A673 (cell line): ENCODE data around the gene VAV3. TPM values are rescaled to one million over a fixed set of nuclear protein-coding genes. Genes with fewer than 3 reads are reported as not detected.
"Not testable (repeated sequence)": the region's sequence is repeated elsewhere in the genome, so short reads cannot be mapped to it uniquely, and the experiment has no call there.

Experiments
- BruUV-seq: library from RNA; stranded (reverse); fragments of 400-500 nt; replicated peaks from 2 replicates; lab custom pipeline; 2021; lab: Mats Ljungman, UMichigan
- CTCF ChIA-PET: fragments of 300-600 bp; sonication (Branson Sonifier 250); formaldehyde crosslinking; loops from one replicate; lab custom pipeline; 2022; ENCODE audit warnings: antibody characterized with exemption; lab: Charles Lee
- POLR2A ChIA-PET: fragments of 300-600 bp; sonication (Branson Sonifier 250); formaldehyde crosslinking; loops from one replicate; lab custom pipeline; 2022; ENCODE audit warnings: antibody characterized with exemption; ENCODE audit not compliant: low non-redundant PET; lab: Charles Lee
- DNase-seq: peaks from one replicate; pipeline ENCODE4 v3.0.0-alpha.2; 2015; ENCODE audit warnings: low spot score
- H3K27ac ChIP-seq: fragments of 200-600 bp; sonication (generic); 2 replicates; pipeline ENCODE4 v1.5.1; 2016; ENCODE audit warnings: mixed run types, low read depth, mild to moderate bottlenecking, mixed read lengths, antibody characterized with exemption, low read length; ENCODE audit not compliant: poor library complexity, severe bottlenecking
- H3K27me3 ChIP-seq: fragments of 200-600 bp; sonication (generic); replicated peaks from 2 replicates; pipeline ENCODE4 v1.6.1; 2017; ENCODE audit warnings: mixed run types, low read depth, mild to moderate bottlenecking, mixed read lengths, antibody characterized with exemption, low read length; ENCODE audit not compliant: insufficient read depth, poor library complexity
- H3K36me3 ChIP-seq: fragments of 200-600 bp; sonication (generic); 2 replicates; pipeline ENCODE4 v1.6.1; 2016; ENCODE audit warnings: mixed run types, mild to moderate bottlenecking, mixed read lengths, antibody characterized with exemption, low read length; ENCODE audit not compliant: insufficient read depth, poor library complexity, severe bottlenecking
- H3K4me1 ChIP-seq: fragments of 200-600 bp; sonication (generic); 2 replicates; pipeline ENCODE4 v1.6.1; 2017; ENCODE audit warnings: mixed run types, mild to moderate bottlenecking, mixed read lengths, antibody characterized with exemption, low read length; ENCODE audit not compliant: insufficient read depth, poor library complexity, severe bottlenecking
- H3K4me3 ChIP-seq: fragments of 200-600 bp; sonication (generic); 2 replicates; pipeline ENCODE4 v1.5.1; 2016; ENCODE audit warnings: low read depth, mixed run types, mild to moderate bottlenecking, mixed read lengths, low read length; ENCODE audit not compliant: poor library complexity, severe bottlenecking
- H3K9me3 ChIP-seq: fragments of 200-600 bp; sonication (generic); 2 replicates; pipeline ENCODE4 v1.6.1; 2016; ENCODE audit warnings: mixed run types, low read depth, mild to moderate bottlenecking, mixed read lengths, antibody characterized with exemption, low read length; ENCODE audit not compliant: poor library complexity, severe bottlenecking
- EZH2 ChIP-seq: fragments of 200-600 bp; sonication (generic); IDR thresholded peaks from 2 replicates; pipeline ENCODE4 v1.6.1; 2017; ENCODE audit warnings: borderline replicate concordance, low read depth, mild to moderate bottlenecking, mixed read lengths, antibody characterized with exemption, low read length; ENCODE audit not compliant: poor library complexity, severe bottlenecking
- intact Hi-C: fragments of 100-400 bp; cut with micrococcal nuclease; formaldehyde crosslinking; loops from one replicate; pipeline ENCODE4 v1.10.0; 2022; ENCODE audit not compliant: unreplicated experiment
- total RNA-seq: library from RNA; stranded (reverse); gene quantifications from 2 replicates; pipeline ENCODE4 v1.2.3, GENCODE V29; 2021
- TF ChIP-seq, protein P1 (sequence below): fragments of 300-800, 200-600 bp; sonication (generic); conservative IDR thresholded peaks from 2 replicates; pipeline ENCODE4 v1.5.1; 2017; ENCODE audit warnings: low read depth, mild to moderate bottlenecking, antibody characterized with exemption, low read length, moderate library complexity, mixed read lengths

Gene VAV3
- total RNA-seq, 1 experiment from 2014 or later: 0.30 TPM

DNA sequence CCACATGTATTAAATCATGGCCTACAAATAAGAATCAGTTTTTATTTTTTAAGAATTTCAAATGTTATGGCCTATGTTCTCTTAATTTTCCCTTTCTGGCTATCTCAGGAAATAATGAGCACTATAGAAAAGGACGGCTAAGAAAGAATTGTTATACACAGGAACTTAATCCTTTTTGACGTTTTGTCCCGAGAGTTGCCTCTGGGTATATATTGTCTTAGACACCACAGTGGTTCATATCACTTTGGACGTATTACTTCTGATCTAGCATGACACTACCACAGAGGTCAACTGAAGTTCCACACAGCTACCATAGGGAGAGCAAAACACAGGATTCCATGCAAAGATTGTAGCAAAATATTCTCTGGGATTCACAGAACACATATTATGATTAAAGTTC is 307.6 kb downstream of the VAV3 start:
- no peak for TF ChIP-seq EZH2
- TF ChIP-seq, protein P1, sequence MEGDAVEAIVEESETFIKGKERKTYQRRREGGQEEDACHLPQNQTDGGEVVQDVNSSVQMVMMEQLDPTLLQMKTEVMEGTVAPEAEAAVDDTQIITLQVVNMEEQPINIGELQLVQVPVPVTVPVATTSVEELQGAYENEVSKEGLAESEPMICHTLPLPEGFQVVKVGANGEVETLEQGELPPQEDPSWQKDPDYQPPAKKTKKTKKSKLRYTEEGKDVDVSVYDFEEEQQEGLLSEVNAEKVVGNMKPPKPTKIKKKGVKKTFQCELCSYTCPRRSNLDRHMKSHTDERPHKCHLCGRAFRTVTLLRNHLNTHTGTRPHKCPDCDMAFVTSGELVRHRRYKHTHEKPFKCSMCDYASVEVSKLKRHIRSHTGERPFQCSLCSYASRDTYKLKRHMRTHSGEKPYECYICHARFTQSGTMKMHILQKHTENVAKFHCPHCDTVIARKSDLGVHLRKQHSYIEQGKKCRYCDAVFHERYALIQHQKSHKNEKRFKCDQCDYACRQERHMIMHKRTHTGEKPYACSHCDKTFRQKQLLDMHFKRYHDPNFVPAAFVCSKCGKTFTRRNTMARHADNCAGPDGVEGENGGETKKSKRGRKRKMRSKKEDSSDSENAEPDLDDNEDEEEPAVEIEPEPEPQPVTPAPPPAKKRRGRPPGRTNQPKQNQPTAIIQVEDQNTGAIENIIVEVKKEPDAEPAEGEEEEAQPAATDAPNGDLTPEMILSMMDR: no peak
- POLR2A ChIA-PET: no interaction called here
- no TSS peak for BruUV-seq
- H3K4me3 ChIP-seq: no peak overlapping the region
- CTCF ChIA-PET: no interaction called here
- intact Hi-C loops: no loop called here
- H3K9me3 ChIP-seq: no peaks in the 10 kb centered on the region
- no peaks in the 10 kb centered on the region for H3K27me3 ChIP-seq
- H3K27ac ChIP-seq: no peak overlapping the region
- no peaks in the 10 kb centered on the region for H3K4me1 ChIP-seq
- no peaks in the 10 kb centered on the region for H3K36me3 ChIP-seq
- no peak for DNase-seq

DNA sequence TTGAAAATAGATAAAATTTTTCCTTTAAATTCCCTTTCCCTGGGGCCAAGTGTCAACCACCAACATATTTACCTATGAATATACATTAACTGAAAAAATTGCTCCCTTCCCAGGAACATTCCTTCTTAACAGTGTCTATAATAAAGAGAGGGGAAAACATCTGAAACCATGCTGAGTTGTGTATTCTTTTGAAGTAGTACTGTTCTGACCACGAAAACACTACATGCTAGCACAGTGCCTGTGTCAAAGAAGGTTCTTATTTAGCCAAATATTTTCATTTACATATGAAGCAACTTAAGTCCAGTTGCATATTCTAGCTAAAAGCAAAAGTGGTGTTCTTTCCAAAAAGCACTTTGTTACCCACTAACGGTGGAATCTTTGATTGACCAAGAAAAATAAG is 311.2 kb downstream of the VAV3 start:
- H3K4me1 ChIP-seq: no peaks in the 10 kb centered on the region
- POLR2A ChIA-PET: no interaction called here
- no peak for DNase-seq
- no TSS peak for BruUV-seq
- no peak overlapping the region for H3K4me3 ChIP-seq
- CTCF ChIA-PET: no interaction called here
- intact Hi-C loops: no loop called here
- H3K27me3 ChIP-seq: no peaks in the 10 kb centered on the region
- no peak overlapping the region for H3K27ac ChIP-seq
- H3K36me3 ChIP-seq: no peaks in the 10 kb centered on the region
- no peaks in the 10 kb centered on the region for H3K9me3 ChIP-seq
- TF ChIP-seq EZH2: no peak
- TF ChIP-seq, protein P1: no peak

DNA sequence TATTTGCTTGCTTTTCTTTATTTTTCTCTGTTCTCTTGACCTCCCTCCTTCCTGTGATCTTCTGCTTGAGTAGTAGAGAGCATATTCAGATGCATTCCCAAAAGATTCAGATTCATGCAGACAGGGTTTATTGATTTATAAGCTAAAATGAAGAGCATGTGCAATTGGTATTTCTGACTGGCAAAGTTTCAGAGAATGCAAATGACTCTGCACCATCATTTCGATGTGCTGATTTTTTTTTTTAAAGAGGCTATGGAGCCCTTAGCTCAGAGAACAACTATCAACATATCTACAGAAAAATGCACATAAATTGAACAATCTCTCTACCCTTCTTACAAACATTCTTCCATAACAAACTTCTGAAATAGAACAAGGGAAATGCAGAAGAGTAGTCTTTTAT is 312.0 kb downstream of the VAV3 start:
- H3K27me3 ChIP-seq: no peaks in the 10 kb centered on the region
- CTCF ChIA-PET: no interaction called here
- intact Hi-C loops: no loop called here
- TF ChIP-seq EZH2: no peak
- TF ChIP-seq, protein P1: no peak
- BruUV-seq: no TSS peak
- no peaks in the 10 kb centered on the region for H3K4me1 ChIP-seq
- DNase-seq: no peak
- POLR2A ChIA-PET: no interaction called here
- no peak overlapping the region for H3K4me3 ChIP-seq
- H3K36me3 ChIP-seq: no peaks in the 10 kb centered on the region
- no peaks in the 10 kb centered on the region for H3K9me3 ChIP-seq
- no peak overlapping the region for H3K27ac ChIP-seq

DNA sequence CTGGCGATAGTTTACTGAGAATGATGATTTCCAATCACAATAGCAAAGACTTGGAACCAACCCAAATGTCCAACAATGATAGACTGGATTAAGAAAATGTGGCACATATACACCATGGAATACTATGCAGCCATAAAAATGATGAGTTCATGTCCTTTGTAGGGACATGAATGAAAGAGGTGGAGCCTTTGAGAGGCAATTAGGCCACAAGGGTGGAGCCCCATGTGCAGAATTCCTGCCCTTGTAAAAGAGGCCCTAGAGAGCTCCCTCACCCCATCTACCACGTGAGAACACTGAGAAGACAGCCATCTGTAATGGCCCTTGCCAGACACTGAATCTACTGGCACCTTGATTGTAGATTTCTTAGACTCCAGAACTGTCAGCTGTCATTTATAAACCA is 314.2 kb downstream of the VAV3 start:
- H3K9me3 ChIP-seq, intact Hi-C loops, H3K36me3 ChIP-seq, DNase-seq, H3K27me3 ChIP-seq, H3K4me3 ChIP-seq, H3K4me1 ChIP-seq, POLR2A ChIA-PET, BruUV-seq, H3K27ac ChIP-seq, CTCF ChIA-PET: not testable (repeated sequence)
